ENCODE results near the gene ECPAS. TPM values are rescaled to one million over a fixed set of nuclear protein-coding genes. Genes with fewer than 3 reads are reported as not detected.

Gene ECPAS
- total RNA-seq, 1 donor from 2014 or later, result 64.3 TPM

DNA sequence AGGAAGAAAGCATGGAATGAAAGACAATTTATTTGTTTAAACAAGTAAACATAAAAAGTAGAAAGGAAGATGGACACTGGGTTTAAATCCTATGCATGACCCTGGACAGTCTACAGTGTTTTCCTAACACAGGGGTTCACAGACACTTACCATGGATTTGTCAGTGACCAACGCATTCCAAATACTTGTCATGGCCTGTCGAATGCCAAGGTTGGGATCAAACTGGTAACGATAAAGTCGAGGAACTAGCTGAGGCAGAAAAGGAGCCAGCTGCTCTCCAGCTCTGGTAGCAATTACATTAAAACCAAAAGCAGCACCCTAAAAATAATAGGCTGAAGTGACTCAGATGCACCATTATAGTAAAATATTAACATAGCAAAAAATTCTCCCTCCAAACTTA lies 94.8 kb downstream of the ECPAS start:
- no peak overlapping the region for H3K4me3 ChIP-seq (ENCODE audit: low read depth, low read length)
- no peak for DNase-seq (ENCODE audit: low read depth)
- TF ChIP-seq, protein P1, sequence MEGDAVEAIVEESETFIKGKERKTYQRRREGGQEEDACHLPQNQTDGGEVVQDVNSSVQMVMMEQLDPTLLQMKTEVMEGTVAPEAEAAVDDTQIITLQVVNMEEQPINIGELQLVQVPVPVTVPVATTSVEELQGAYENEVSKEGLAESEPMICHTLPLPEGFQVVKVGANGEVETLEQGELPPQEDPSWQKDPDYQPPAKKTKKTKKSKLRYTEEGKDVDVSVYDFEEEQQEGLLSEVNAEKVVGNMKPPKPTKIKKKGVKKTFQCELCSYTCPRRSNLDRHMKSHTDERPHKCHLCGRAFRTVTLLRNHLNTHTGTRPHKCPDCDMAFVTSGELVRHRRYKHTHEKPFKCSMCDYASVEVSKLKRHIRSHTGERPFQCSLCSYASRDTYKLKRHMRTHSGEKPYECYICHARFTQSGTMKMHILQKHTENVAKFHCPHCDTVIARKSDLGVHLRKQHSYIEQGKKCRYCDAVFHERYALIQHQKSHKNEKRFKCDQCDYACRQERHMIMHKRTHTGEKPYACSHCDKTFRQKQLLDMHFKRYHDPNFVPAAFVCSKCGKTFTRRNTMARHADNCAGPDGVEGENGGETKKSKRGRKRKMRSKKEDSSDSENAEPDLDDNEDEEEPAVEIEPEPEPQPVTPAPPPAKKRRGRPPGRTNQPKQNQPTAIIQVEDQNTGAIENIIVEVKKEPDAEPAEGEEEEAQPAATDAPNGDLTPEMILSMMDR (conservative IDR thresholded peaks at IDR 0.05; ENCODE audit: low read depth, low read length), result no peak

- no peak overlapping the region for H3K4me3 ChIP-seq (ENCODE audit: low read depth, low read length)
- TF ChIP-seq, protein P1 (conservative IDR thresholded peaks at IDR 0.05; ENCODE audit: low read depth, low read length), result no peak
- DNase-seq (ENCODE audit: low read depth), result no peak
Observed at GRCh38 chr9:111386386-111386785, 97.8 kb downstream of the ECPAS start.

DNA sequence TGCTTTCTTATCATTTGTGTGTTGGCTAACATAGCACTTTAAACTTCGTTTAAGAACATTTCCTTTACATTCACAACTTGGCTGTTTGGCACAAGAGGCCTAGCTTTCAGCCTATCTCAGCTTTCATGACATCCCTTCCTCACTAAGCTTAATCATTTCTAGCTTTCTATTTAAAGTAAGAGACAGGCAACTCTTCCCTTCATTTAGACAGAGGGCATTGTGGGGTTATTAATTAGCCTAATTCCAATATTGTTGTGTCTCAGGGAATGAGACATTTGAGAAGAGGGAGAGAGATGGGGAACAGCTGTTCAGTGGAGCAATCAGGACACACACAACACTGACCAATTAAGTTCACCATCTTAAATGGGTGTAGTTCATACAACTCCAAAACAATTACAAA lies 103.2 kb downstream of the ECPAS start:
- TF ChIP-seq, protein P1 (conservative IDR thresholded peaks at IDR 0.05; ENCODE audit: low read depth, low read length), result no peak
- H3K4me3 ChIP-seq (ENCODE audit: low read depth, low read length), result no peak overlapping the region
- DNase-seq (ENCODE audit: low read depth), result no peak

DNA sequence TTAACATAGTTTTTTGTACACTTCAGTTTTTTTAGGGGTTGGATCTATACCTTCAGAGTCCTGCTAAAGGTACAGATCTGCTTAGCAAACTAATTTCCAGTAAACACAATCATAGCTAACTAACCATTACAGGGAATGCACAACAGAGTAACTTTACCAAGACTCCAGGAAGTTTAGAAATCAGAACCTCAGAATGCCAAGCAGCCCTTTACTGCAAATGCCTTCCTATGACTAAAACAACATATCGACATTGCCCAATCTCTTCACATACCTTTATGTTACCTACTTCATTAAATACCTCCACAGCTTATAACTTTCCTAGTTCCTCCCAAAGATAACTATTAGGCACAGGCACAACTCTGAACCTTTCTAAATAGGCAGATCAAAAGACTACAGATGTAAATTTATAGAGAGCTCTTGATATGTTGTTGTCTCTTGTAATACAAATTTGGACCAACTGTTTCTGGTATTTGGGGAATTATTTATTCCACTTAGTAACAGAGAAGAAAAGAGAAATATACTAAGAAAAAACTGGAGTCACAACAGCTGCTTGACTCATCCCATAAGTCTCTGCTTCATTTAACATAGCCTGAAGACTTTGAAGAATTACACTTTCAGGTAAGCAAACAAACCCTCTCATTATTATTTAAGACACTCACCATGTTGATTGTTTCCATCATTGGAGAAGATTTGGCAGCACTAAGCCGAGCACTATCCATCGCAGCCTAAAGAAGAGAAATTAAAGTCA lies 108.2 kb downstream of the ECPAS start:
- H3K4me3 ChIP-seq (ENCODE audit: low read depth, low read length), result no peak overlapping the region
- TF ChIP-seq, protein P1 (conservative IDR thresholded peaks at IDR 0.05; ENCODE audit: low read depth, low read length), result no peak
- DNase-seq (ENCODE audit: low read depth), result no peak

DNA sequence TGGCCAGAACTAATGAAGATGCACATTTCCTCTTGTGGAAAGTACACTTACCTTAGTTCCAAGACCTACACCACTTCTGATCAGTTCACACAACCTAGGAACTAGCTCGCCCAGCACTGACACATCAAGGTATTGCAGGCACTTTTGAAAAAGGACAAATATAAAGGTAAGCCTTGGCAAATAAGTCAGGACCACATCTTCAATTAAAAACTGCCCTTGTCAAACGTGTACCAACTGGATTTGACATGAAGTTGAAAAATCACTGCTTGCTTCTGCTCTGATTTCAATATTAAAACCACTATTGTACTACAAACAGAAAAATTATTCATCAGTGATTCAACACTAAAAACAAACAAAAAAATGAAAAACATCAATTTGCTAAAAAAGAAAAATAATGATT lies 109.1 kb downstream of the ECPAS start:
- TF ChIP-seq, protein P1 (conservative IDR thresholded peaks at IDR 0.05; ENCODE audit: low read depth, low read length), result no peak
- H3K4me3 ChIP-seq (ENCODE audit: low read depth, low read length), result no peak overlapping the region
- no peak for DNase-seq (ENCODE audit: low read depth)

GRCh38 chr9:111372297-111372696 lies 111.9 kb downstream of the ECPAS start:
- DNase-seq (ENCODE audit: low read depth), result no peak
- TF ChIP-seq, protein P1 (conservative IDR thresholded peaks at IDR 0.05; ENCODE audit: low read depth, low read length), result no peak
- no peak overlapping the region for H3K4me3 ChIP-seq (ENCODE audit: low read depth, low read length)

DNA sequence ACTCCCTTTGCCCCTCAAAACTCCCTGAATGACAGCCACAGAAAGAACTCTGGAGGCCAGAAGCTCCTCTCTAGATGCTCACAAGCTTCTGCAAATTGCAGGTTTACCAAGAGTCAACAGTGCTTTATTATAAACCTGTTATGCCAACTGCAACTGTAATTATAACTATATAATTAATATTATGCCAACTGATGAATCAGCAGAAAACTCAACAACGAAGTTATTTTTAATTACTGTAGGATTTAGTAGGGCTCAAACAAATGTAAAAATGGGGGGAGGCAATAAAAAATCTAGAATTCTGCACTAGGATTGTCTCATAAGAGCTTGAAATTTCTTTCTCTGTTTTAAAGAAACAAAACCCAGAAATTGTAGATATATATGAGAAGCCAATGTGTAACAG lies 117.2 kb downstream of the ECPAS start:
- TF ChIP-seq, protein P1 (conservative IDR thresholded peaks at IDR 0.05; ENCODE audit: low read depth, low read length), result no peak
- DNase-seq (ENCODE audit: low read depth), result no peak
- no peak overlapping the region for H3K4me3 ChIP-seq (ENCODE audit: low read depth, low read length)
